Muscle of leg (tissue), 11 donors: ENCODE measurements around the gene TMEM135. TPM values are rescaled to one million over a fixed set of nuclear protein-coding genes. Genes with fewer than 3 reads are reported as not detected.
A peak's percentile ranks its signal among the peaks of the same experiment; 100 is the strongest.
"Not testable (repeated sequence)": the region's sequence is repeated elsewhere in the genome, so short reads cannot be mapped to it uniquely, and the experiment has no call there.

Experiments used
- DNase-seq: peaks from one replicate; pipeline ENCODE4 v3.0.0; 2013
- H3K27ac ChIP-seq: one replicate; pipeline ENCODE4 v1.5.1; 2013; ENCODE audit warnings: mild to moderate bottlenecking, low read length, control low read depth
- H3K27me3 ChIP-seq: one replicate; pipeline ENCODE4 v1.6.1; 2013; ENCODE audit warnings: low read length; ENCODE audit not compliant: control insufficient read depth, insufficient read depth
- H3K36me3 ChIP-seq: one replicate; pipeline ENCODE4 v1.6.1; 2013; ENCODE audit warnings: low read length; ENCODE audit not compliant: control insufficient read depth, insufficient read depth
- H3K4me1 ChIP-seq: one replicate; pipeline ENCODE4 v1.6.1; 2013; ENCODE audit warnings: low read length; ENCODE audit not compliant: control insufficient read depth, insufficient read depth
- H3K4me3 ChIP-seq: one replicate; pipeline ENCODE4 v1.5.1; 2013; ENCODE audit warnings: low read length, control low read depth
- H3K9me3 ChIP-seq: replicated peaks from 2 replicates; pipeline ENCODE4 v1.6.1; 2013; ENCODE audit warnings: low read depth, low read length; ENCODE audit not compliant: control insufficient read depth
- WGBS: methylation state at CpG from one replicate; pipeline ENCODE4 v1.1.5; 2013; ENCODE audit warnings: missing lambda C conversion rate; ENCODE audit not compliant: insufficient coverage; 5-methylcytosine and 5-hydroxymethylcytosine counted together
- polyA plus RNA-seq, 8 donors: library from polyadenylated mRNA; unstranded; fragments of 120-200 nt; gene quantifications; one replicate each; pipeline versions ENCODE4 v1.2.1 to v1.2.3, GENCODE V29; 2013; ENCODE audit warnings: inconsistent platforms in 1 of 8, low replicate concordance in 1 of 8; ENCODE audit not compliant: insufficient read length in 8 of 8, insufficient read depth in 1 of 8
- total RNA-seq: library from RNA; stranded (reverse); fragments of 120-200 nt; gene quantifications from one replicate; pipeline ENCODE4 v1.2.4, GENCODE V29; 2013

Gene TMEM135
- total and polyA plus RNA-seq, 9 donors: 10.5 to 21.1 (median 14.9) TPM

GRCh38 chr11:87187076-87187475 lies 149.3 kb downstream of the TMEM135 start:
- WGBS: no CpG with 5 or more reads among the region's 2 CpGs
- DNase-seq: peak; percentile 68
- Histone ChIP-seq H3K4me3 (no peak overlapping the region), H3K4me1 (no peaks in the 10 kb centered on the region), H3K36me3 (no peaks in the 10 kb centered on the region), H3K9me3 (no peaks in the 10 kb centered on the region), H3K27ac (no peak overlapping the region), H3K27me3 (no peaks in the 10 kb centered on the region)

DNA sequence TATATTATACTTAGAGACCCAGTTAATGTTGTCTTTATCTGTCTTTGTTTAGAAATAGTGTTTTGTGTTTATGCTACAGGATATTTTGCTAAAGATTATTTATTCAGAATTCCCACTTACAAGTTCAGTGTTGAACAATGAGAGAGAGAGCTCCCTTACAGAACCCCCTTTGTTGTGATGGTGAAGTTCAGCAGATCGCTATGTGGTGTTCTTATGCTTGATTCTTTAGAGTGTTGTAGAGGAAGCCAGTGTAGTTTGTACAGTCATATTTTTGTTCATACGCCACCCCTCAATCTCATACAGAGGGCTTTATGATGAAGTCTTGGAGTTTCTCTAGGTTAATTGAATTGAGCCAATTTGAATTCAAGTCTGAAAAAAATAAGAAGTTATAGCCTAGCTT lies 150.2 kb downstream of the TMEM135 start:
- WGBS: no CpG with 5 or more reads among the region's 2 CpGs
- Histone ChIP-seq H3K36me3 (no peaks in the 10 kb centered on the region), H3K4me3 (no peak overlapping the region), H3K27ac (no peak overlapping the region), H3K27me3 (no peaks in the 10 kb centered on the region), H3K4me1 (no peaks in the 10 kb centered on the region), H3K9me3 (no peaks in the 10 kb centered on the region)
- no peak for DNase-seq

DNA sequence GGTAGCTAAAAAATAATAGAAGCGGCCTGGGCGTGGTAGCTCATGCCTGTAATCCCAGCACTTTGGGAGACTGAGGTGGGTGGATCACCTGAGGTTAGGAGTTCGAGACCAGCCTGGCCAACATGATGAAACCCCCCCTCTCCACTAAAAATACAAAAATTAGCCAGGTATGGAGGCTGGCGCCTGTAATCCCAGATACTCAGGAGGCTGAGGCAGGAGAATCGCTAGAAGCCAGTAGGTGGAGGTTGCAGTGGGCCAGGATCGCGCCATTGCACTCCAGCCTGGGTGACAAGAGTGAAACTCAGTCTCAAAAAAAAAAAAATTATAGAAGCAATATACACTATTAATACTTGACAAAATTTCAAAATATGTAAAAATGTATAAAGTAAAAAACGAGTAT lies 150.7 kb downstream of the TMEM135 start:
- H3K9me3 ChIP-seq, H3K27me3 ChIP-seq, H3K36me3 ChIP-seq, H3K4me1 ChIP-seq, DNase-seq, H3K27ac ChIP-seq, H3K4me3 ChIP-seq: not testable (repeated sequence)
- WGBS: no CpG with 5 or more reads among the region's 8 CpGs

DNA sequence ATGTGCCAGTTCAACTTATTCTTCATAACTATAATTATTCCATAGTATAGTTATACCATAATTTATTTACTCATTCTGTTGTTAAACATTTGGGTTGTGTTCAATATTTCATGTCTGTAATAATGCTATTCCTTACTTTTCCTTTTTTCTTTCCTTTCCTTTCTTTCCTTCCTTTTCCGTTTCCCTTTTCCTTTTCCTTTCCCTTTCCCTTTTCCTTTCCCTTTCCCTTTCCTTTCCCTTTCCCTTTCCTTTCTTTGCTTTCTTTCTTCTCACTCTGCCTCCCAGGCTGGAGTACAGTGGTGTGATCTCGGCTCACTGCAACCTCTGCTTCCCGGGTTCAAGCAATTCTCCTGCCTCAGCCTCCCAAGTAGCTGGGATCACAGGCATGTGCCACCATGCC lies 151.2 kb downstream of the TMEM135 start:
- not testable (repeated sequence) for H3K27ac ChIP-seq, H3K4me1 ChIP-seq, H3K4me3 ChIP-seq, H3K27me3 ChIP-seq, H3K36me3 ChIP-seq, H3K9me3 ChIP-seq, DNase-seq
- 95% methylated on average over 3 of the region's 3 CpGs for WGBS

GRCh38 chr11:87190071-87190470 lies 152.3 kb downstream of the TMEM135 start:
- no peak for DNase-seq
- H3K27me3 ChIP-seq: no peaks in the 10 kb centered on the region
- no peak overlapping the region for H3K27ac ChIP-seq
- whole genome bisulfite sequencing: no CpG with 5 or more reads among the region's 1 CpG
- H3K36me3 ChIP-seq: no peaks in the 10 kb centered on the region
- H3K4me3 ChIP-seq: no peak overlapping the region
- no peaks in the 10 kb centered on the region for H3K9me3 ChIP-seq
- H3K4me1 ChIP-seq: no peaks in the 10 kb centered on the region

GRCh38 chr11:87193756-87194470 lies 156.2 kb downstream of the TMEM135 start:
- Histone ChIP-seq H3K27ac (no peak overlapping the region), H3K27me3 (no peaks in the 10 kb centered on the region), H3K4me1 (no peaks in the 10 kb centered on the region), H3K4me3 (no peak overlapping the region), H3K9me3 (no peaks in the 10 kb centered on the region), H3K36me3 (no peaks in the 10 kb centered on the region)
- DNase-seq: no peak
- no CpG with 5 or more reads among the region's 2 CpGs for WGBS

DNA sequence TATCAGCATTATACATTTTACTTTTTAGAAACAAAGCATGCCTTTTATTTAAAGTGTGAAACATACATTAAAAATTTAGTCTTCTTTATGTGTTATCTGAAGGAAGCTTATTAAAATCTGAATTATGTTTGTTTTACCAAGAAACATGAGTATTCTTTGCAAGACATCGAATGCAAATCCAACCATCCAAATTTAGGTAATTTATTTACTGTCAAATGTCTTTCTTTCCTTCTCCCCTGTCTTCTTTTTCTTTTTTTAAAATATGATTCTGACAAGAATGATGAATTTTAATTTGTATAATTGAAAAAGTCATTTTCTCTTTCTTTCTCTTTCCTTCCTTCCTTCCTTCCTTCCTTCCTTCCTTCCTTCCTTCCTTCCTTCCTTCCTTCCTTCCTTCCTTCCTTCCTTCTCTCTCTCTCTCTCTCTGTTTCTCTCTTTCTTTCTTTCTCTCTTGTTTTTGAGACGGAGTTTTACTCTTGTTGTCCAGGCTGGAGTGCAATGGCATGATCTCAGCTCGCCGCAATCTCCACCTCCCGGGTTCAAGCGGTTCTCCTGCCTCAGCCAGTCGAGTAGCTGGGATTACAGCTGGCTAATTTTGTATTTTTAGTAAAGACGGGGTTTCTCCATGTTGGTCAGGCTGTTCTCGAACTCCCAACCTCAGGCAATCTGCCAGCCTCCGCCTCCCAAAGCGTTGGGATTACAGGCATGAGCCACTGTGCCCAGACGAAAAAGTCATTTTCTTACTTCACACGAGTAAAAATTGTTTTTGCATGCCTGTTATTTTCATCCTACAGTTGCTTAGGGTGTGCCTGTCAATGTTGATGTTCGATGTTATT lies 157.5 kb downstream of the TMEM135 start:
- WGBS: 62% methylated on average over 2 of the region's 14 CpGs
- H3K27me3 ChIP-seq: no peaks in the 10 kb centered on the region
- peak; percentile 35 for DNase-seq
- no peak overlapping the region for H3K4me3 ChIP-seq
- no peaks in the 10 kb centered on the region for H3K36me3 ChIP-seq
- no peaks in the 10 kb centered on the region for H3K9me3 ChIP-seq
- H3K4me1 ChIP-seq: no peaks in the 10 kb centered on the region
- no peak overlapping the region for H3K27ac ChIP-seq

DNA sequence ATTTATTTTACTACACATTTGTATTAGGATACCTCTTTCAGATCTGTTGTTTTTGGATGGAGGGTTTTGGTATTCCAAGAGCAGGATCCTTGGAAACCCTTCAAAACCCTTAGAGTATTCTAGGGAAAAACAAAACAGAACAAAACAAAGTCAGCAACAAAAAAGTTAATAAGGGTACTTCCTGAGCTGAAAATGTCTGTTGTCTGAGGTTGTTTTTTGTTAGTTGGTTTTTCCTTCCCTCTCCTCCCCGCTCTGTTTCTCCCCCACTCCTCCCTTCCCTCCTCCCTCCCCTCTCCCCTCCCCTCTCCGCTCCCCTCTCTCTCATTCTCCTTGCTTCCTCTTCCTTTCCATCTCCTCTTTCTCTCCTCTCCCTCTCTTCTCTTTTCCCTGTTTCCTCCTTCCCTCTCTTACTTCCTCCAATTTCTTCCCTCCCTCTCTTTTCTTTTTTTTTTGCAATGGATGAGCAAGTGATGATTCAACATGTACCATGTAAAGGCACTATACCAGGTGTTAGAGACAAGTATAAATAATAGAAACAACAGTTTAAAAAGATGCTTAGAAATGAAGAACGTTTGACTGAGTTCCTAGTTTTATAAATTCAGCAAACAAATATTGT lies 160.6 kb downstream of the TMEM135 start:
- H3K4me1 ChIP-seq: no peaks in the 10 kb centered on the region
- H3K27me3 ChIP-seq: no peaks in the 10 kb centered on the region
- DNase-seq: peak; percentile 20
- H3K9me3 ChIP-seq: no peaks in the 10 kb centered on the region
- WGBS: 86% methylated on average over 2 of the region's 3 CpGs
- H3K4me3 ChIP-seq: no peak overlapping the region
- H3K36me3 ChIP-seq: no peaks in the 10 kb centered on the region
- H3K27ac ChIP-seq: no peak overlapping the region

GRCh38 chr11:87201376-87201775 lies 163.6 kb downstream of the TMEM135 start:
- no peak overlapping the region for H3K4me3 ChIP-seq
- no peak overlapping the region for H3K27ac ChIP-seq
- H3K9me3 ChIP-seq: no peaks in the 10 kb centered on the region
- no CpG with 5 or more reads among the region's 2 CpGs for whole genome bisulfite sequencing
- no peak for DNase-seq
- H3K36me3 ChIP-seq: no peaks in the 10 kb centered on the region
- H3K4me1 ChIP-seq: no peaks in the 10 kb centered on the region
- H3K27me3 ChIP-seq: no peaks in the 10 kb centered on the region

- WGBS: no CpG with 5 or more reads among the region's 5 CpGs
- H3K36me3 ChIP-seq: no peaks in the 10 kb centered on the region
- DNase-seq: no peak
- no peaks in the 10 kb centered on the region for H3K4me1 ChIP-seq
- no peak overlapping the region for H3K4me3 ChIP-seq
- no peaks in the 10 kb centered on the region for H3K27me3 ChIP-seq
- H3K27ac ChIP-seq: no peak overlapping the region
- peaks cover 4% of the 10 kb centered on the region for H3K9me3 ChIP-seq
These were observed 166.3 kb downstream of the TMEM135 start for GRCh38 chr11:87203907-87204602.
